ENCODE results near the gene MBOAT7.

MBOAT7 gene

GRCh38 chr19:54137699-54138488 is 51.5 kb downstream of the MBOAT7 start, which contains the start of gene CNOT3:
TSS of gene CNOT3 (plus strand) at chr19:54137762. CDS start at chr19:54142979, 5,217 bp downstream.
- DNase-seq: no peak

DNA sequence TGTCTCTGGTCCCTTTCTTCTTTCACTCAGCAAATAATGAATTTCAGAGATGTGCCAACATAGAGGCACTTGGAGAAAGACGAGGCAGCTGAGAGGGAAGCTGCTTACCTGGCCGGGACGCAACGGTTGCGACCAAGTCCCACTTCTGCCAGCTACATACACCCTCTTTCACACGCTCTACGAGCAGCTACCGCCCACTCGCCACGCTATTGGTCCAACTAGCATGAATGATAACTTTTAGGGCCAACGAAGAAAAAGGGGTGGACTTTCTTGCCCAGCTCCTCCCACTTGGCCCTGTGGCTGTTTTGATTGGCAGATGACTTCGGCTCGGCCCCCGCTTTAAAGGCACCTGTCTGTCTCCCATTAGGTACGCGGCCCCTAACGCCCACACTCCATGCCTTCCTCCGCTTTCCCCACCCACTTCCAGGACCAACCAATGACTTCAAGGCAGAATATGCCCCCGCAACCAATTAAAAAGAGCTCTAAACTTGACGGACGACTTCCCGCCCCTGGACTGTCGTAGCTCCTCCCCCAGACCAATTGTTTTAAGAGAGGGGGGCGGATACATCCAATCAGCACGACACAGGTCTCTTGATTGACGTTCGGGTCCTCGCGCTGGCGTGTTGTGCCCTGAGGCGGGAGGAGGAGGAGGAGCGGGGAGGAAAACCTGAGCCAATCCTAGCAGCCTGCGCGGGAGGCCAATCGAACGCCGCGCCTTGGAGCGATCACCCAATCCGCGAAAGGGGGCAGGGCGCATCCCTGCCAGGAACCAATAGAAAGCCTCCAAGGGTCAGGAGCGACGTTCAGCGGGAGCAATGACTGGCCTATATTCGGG is 52.3 kb downstream of the MBOAT7 start:
- peak; percentile 96 for DNase-seq

DNA sequence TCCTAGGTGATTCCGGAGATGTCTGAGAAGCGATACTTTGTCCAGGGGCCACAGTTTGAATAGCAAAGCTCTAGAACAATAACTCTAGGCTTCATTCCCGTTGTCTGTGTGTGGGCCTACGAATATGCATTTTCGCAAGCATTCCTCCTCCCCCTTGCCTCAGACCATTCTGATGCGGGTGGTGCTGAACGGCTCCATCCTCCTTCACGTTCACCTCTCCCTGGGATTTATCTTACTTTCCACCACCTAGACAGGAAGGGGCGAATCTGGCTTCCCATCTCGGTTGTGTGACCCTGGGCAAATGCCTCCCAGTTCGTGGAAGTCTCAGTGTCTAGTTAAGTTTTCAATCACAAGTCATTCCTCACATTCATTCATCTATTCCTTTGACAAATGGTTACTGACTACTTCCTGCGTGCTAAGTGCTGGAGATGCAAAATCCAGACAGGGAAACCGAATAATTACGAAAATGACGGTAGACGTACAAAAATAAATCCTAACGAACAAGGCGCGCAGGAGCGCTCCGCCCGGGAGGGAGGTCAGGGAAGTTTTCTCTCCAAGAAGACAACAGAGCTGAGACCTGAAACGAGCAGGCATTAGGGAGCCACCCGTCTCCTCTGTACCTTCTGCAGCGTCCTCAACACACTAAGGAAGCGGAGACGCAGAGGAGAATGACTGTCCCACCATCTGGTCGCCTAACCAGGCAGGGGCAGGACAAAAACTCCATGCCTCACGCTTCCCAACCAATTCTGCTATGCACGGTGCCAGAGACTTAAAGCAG is 53.1 kb downstream of the MBOAT7 start:
- no peak for DNase-seq

GRCh38 chr19:54133957-54134590 is 55.3 kb downstream of the MBOAT7 start:
- DNase-seq: no peak

GRCh38 chr19:54133312-54133956 is 55.9 kb downstream of the MBOAT7 start:
- DNase-seq: no peak

- DNase-seq: no peak
These were observed 59.8 kb downstream of the MBOAT7 start for GRCh38 chr19:54129617-54129996.

- DNase-seq: no peak
These were observed 60.4 kb downstream of the MBOAT7 start for GRCh38 chr19:54128796-54129616.

GRCh38 chr19:54128441-54128725 is 61.0 kb downstream of the MBOAT7 start:
- no peak for DNase-seq

DNA sequence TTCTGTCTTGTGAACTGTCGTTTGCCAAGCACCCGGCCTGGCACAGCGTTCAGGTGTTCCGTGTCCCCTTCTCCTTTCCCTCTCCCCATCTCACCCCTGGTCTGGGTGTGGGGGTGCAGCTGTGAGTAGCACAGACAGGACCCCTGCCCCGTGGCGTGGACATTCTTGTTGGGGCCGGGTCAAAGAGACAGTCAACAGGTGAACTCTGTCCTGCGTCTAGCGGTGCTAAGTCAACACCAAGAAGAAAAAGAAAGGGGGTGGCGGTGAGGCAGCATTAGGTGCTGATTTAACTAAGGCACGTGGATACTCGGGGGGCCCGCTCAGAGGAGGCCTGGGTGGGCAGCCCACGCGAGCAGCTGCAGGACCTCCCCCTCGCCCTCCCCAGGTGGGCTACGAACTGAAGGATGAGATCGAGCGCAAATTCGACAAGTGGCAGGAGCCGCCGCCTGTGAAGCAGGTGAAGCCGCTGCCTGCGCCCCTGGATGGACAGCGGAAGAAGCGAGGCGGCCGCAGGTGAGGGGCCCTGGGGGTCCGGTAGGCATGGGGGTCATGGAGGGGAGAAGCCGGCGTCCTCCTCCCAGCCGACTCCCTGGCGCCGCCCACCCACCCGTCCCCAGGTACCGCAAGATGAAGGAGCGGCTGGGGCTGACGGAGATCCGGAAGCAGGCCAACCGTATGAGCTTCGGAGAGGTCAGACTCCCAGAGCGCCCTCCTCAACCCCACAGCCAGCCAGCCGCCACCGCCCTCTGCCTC is 61.5 kb downstream of the MBOAT7 start:
- DNase-seq: no peak

DNA sequence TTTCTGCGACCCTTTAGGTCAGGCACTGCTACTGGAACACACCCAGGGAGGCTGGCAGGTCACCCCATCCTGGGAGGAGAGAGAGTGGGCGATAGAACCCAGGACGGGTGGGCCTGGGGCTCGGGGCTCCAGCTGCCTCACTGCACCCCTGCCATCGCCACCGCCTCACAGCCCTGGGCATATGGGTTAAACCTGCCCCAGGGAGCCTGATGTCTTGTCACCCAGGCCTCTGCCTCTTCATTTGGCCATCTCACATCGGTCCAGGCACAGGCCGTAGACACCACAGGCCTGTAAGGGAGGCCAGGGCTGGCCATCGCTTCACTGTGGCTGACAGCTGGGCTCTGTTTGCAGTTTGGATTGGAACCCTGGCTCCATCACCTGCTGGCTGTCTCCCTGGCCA is 63.7 kb downstream of the MBOAT7 start:
- no peak for DNase-seq

GRCh38 chr19:54124393-54124792 is 65.0 kb downstream of the MBOAT7 start:
- DNase-seq: no peak

DNA sequence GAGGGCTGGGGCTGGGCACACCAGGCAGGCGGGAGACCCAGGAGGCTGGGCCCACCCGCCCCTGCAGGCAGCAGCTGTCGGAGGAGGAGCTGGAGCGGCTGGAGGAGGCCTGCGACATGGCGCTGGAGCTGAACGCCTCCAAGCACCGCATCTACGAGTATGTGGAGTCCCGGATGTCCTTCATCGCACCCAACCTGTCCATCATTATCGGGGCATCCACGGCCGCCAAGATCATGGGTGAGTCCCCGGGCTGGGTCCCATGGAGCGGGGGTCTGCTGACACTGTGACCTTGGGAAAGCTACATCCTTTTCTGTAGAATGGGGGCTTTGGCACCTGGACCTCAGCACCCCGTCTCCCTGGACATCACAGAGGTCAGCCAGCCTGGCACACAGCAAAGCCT is 65.7 kb downstream of the MBOAT7 start:
- no peak for DNase-seq
